GM19455 (cell line): ENCODE measurements around the gene ACAN.

Source experiments
- ATAC-seq: cut with Tn5 transposase; IDR thresholded peaks from one replicate; pipeline ENCODE4 v1.9.1; 2021; ENCODE audit not compliant: unreplicated experiment

ACAN gene

DNA sequence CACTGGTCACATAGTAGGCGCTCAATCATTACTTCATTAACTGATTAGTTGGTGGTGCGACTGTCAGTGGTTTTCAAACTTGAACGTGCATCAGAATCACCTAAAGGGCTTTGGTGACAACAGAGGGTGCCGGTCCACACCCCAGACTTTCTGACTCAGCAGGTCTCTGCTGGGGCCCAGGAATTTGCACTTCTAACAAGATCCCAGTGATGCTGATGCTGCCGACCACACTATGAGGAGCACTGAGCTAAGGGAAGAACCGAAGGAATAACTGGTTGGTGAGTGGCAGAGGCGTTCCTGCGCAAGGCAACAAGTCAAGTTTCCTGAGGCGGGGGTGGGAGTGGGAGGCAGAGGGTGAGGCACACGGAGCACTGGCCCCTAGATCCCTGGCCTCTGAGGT lies 73.3 kb downstream of the ACAN start:
- ATAC-seq = no peak

DNA sequence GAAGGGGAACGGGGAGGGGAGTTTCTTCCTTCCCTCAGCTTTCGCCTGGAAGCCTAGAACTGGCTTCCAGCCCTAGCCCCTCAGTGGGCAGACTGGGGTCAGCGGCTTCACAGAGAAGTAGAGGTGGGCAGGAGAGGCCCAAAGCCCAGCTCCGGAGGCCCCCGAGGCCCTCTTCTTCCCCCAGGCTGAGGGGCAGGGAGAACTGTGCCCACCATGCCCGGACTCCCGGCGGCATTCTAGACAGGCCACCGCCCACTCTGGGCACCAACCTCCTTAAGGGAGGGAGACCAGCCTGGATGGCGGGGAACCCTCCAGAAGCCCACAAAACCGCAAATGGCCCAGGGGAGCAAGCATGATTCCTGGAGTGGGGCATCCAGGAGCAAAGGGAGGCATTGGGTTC lies 74.2 kb downstream of the ACAN start:
- no peak for ATAC-seq

DNA sequence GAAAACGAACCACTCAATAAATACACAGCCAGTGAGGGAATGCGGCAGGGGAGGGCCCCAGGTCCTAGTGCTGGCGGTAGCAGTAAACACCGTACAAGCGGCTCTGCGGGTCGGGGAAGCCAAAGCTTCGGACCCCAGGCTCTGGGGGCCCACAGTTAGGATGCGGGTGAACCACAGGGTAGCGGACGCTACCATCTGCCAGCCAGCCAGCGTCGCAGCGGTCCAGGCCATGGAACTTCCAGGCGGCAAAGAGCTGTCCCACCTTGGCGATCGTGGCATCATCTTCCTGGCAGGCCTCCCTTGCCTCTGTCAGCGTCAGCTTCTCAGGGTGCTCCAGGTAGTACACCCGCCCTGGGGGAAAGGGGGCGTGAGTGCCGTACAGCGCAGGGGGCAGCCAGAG lies 74.7 kb downstream of the ACAN start:
- ATAC-seq = no peak

DNA sequence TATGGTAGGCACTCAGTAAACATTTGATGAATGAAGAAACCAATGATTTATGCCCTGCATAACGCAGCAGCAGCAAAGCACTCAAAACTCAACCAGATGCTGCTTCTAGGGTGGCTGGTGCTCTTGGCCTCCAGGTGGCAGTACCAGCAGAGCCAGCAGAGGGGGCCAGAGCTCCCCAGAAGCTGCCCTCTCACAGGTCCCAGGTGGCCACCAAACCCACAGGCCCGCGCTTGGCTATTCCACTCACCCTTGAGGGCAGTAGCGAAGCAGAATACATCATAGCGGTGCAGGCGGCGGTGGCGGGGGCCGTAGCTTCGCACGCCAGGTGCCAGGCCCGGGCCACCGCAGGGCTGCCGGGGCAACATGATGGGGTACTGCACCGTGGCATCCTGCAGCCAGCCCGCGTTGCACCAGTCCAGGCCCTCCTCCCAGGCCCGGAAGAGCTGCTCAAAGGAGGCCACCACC lies 75.5 kb downstream of the ACAN start:
- ATAC-seq = no peak

DNA sequence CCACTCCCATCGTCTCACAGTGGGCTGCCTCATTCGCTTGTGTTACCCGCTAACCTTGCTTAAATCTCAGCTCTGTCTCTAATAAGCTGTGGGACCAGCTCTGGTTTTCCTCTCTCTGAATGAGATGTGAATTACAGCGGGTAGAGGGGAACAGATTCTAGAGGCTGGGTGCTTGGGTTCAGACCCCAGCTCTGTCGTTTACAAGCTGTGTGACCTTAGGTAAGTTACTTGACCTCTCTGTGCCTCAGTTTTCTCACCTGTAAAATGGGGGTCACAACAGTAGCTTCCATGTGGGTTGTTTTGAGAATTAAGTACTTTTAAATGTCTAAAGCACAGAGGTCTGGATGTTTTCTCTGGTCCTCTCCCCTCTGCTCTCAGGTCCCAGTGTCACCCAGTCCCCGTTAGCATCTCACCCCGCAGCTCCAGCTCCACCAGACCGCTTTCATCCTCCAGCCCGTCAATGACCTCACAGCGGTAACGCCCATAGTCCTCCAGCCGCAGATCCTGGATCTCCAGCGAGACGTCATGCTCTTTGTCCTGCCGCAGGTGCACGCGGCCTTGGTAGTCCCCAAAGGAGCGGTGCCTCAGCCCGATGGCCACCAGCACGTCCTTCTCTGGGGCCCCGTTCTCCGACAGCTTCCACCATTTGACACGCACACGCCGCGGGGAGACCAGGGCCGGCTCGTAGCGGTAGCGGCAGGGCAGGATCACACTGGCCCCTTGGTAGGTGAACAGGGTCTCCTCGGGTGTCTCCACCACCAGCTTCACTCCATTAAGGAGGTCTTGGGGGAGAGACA lies 77.9 kb downstream of the ACAN start:
- no peak for ATAC-seq

DNA sequence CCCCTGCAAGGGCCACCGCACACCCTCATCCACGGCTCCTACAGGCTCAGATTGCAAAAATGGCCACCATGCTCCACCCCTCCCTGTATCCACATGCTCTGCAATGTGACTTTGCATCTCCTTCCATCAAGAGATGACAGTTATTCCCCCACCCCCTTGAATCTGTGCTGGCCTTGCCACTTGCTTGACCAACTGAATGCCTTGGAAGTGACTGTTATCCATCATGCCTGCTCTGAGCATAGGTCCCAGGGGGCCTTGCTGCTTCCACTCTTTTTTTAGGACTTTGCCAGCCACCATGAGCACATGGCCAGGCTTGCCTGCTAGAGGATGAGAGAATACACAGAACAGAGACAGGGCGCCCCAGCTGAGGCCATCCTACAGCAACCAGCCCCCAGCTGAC lies 78.5 kb downstream of the ACAN start:
- ATAC-seq = no peak

DNA sequence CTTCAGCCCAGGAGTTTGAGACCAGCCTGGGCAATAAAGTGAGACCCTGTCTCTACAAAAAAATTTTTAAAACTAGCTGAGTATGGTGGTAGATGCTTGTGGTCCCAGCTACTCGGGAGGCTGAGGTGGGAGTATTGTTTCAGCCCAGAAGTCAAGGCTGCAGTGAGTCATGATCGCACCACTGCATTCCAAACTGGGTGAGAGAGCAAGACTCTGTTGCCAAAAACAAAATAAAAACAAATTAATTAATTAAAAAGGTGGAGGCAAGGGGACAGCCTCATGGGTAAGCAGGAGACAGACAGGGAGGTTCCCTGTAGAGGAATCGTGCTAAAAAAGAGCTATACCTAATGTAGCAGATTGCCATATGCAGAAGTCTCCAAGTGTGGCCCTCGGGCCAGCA lies 79.5 kb downstream of the ACAN start:
- ATAC-seq = no peak

DNA sequence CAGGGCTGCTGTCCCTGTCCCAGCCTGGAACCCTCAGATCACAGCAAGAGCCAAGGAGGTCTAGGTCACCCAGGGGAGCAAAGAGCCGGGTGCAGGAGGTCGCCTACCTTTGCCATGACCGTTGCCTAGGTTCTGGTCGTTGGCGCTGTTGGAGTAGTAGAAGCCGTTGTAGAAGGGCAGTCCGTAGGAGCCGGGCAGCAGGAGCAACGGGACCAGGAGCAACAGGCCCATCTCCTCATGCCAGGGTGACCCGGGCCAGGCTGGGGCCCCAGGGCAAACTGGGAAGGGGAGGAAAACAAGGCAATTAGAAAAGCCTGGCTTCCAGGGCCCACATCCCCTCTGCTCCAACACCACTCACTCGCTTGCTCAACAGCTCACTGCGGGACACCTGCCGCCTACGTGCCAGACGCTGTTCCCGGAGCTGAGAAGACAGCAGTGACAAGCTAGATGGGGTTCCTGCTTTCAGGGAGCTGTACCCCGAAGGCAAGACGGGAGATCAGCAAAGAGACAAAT lies 83.9 kb downstream of the ACAN start:
- no peak for ATAC-seq

DNA sequence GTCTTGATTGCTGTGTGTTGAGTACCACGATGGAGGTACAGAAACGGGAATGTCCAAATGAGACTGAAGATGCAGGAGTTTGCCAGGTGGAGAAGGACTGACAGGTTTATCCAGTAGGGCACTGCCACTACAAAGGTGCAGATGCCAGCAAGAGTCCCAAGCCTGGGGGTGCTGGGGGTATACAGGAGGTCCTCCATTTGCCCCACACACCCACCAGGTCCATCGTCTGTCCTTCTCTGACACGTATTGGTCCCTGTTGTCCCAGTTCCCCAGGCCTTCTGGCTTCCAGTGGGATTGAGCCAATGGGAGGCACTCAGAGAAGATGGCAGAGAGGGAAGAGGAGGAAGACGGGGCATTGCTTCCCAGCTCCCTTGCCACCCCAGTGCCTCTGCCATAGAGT lies 85.5 kb downstream of the ACAN start:
- no peak for ATAC-seq

DNA sequence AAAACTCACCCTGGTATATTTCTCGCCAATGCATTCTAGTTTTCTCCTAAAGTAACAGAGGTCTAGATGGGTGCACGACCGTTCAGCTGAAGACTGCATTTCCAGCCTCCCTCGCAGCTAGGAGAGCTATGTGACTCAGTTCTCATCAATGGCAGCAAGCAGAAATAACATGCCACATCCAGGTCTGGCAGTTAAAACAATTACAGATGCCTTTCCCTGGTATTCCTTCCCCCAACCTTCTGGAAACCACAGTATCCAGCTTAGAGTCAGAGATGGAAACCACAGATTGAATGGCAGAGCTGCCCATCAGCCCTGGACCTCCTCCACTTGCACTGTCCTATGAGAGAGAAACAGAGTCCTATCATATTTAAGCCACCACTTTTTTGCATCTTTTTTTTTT lies 87.3 kb downstream of the ACAN start:
- no peak for ATAC-seq

DNA sequence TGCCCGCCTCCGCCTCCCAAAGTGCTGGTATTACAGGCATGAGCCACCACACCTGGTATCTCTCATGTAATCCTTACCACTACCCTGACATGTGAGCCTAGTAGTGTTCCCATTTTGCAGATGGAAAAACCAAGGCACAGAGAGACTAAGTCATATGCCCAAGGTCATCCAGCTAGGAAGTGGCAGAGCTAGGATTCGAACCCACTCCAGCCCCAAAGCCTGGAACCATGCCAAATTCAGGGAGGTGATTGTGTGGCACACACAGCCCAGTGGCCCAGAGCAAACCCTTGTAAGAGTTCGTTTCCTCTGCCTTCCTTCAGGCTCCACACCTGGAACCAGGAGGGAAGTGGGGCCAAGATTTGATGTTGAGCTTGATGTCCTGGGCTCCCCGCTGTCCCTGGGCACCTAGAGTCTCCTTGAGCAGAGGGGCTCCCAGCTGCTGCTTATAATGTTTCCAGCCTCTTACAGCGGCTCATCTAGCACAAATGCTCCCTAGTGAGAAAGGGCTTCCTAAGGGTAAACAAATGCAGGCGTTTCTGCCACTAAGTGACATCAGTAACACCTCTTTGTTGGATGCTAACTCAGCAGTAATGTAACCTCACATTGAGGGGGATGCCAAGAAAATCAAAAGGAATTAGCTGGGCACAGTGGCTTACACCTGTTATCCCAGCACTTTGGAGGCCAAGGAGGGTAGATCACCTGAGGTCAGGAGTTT lies 88.5 kb downstream of the ACAN start:
- no peak for ATAC-seq

DNA sequence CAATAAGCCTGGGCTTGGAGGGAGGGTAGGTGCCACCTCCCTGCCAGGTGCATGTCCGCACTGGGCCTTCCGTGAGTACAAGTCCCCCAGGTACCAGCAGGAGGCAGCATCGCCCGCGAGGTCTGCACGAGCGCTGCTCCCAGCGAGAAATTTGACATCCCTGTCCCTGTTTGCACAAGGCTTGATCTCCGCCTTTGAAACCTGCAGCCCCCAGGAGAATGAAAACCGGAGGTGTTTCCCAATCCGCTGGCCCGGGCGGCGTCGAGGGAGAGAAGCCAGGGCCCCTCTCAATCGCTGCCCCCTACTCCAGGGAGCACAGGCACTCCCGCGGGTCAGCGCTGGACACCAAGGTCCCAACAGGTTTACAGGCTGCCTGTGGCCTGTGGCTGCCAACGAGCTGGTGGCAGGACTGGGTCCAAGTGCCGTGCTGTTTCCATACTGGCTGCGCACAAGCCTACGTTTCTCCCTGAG lies 91.1 kb downstream of the ACAN start:
- ATAC-seq = no peak

DNA sequence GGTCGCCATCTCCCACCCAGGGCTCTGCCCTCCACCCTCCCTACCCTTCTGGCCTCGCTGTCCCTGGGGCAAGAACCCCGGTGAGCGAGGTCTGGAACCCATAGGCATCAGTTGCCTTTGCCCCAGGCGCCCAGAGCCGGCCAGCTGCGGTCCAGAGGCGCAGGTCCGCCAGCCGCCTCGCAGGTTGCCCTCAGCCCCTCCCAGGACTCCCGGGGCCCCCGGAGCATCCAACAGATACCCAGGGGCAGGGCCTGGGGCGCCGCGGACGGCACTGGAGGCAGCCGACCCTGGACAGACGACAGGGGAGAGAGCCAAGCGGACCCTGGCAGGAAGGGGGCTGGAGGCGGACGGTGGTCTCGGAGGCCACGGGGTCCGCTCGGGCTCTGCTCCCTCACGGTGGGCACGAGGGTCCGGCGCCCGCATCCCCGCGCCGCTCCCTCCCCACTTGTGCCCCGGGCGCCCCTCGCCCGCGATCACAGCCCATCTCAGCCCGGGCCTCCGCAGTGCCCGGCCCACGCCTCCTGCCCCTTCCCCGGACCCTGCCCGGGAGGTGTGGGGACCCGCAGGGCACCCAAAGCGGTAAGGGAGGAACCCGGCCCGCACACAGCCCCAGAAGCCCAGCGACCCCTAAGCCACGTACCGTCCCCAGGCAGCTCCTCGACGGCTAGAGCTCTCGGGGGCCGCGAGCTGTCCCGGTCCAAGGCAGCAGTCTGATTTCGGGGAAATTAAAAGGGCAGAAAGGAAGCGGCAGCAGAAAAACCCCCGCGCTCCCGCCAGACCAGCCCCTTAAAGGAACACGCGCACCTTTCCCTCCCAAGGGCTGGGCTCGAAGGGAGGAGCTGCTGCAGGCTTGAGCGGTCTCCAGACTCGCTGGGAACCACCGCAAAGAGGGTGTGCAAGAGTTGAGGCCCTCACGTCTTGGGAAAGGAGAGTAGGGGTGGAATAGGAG lies 91.9 kb downstream of the ACAN start, which contains the start of gene HAPLN3:
Gene HAPLN3 (minus strand): TSS at position 726 of the 949 bp plus-strand sequence. CDS start 8,246 bp downstream, outside the sequence.
- ATAC-seq = no peak

DNA sequence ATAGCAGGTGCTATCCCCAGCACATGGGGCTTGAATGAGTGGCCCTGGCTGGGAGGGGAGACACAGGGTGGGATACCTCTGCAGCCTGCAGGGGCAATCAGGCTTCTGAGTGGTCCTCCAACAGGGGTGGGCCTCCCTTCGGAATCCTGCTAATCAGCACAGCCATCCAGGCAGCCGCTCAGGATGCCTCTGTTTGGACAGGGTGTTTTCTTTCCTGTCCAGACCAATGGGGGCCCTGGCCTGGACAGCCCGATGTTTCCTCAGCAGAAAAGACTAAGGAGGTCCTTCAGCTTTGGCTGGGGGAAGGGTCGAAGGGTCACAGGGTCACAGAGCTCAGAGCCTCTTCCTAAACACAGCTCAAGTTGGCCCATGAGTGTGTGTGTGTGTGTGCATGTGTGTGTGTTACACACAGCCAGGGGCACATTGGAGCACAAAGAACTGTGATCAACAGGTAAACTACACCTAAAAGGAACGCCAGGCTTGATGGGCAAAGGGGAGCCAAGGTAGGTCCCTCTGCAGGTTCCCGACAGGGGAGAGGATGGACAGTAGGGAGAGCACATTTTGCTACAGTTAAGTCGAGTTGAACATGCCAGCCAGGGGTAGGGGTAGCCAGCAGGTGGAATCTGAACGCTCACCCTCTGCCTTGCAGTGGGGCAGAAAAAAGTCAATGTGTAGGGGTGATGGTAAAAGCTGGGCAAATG lies 93.2 kb downstream of the ACAN start:
- ATAC-seq = no peak

DNA sequence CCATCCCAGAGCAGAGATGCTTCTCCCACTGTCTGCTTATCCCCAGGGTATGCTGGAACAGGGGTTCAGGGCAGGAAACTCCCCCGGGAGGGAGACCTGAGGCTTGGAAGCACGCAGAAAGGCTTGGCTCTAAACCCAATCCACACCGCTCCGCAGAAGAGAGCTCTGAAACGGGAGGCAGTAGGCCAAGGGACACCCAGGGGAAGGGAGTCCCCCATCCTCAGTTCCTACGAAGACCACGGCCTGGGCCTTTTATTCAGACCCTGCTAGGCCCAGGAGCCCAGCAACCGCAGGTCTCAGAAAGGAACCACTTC lies 93.9 kb downstream of the ACAN start:
- ATAC-seq = no peak

DNA sequence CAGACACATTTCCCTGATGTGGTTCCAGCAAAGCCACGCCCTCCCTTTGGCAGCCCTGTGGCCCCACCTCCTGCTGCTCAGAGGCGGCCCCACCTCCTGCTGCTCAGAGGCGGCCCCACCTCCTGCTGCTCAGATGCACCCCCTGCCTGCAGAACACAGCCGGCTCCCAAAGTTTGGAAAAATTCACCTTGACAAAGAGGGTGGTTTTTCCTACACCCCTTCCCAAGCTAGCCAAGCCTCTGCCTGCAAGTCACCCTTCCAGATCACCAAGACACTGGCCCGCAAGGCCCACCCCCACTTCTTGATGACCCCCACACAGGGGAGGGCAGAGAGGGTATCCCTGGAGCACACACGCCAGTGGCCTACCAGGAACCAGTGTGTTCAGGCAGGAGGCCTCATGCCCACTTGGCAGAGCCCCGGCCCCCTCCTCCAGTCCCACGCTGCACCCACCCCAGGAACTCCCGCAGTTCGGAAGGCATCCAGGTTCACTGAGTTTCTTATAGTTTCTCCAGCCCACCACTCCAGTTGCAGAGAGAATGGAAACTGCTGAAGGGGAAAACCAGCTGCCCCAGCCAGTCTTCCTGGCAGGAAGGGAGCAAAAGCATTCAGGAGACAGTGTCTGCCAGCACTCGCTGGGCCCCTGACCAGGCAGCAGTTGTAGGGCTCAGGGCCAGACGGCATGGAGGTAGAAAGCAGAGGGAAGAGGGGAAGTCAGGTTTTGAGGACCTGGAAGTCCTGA lies 94.4 kb downstream of the ACAN start:
- ATAC-seq = no peak

DNA sequence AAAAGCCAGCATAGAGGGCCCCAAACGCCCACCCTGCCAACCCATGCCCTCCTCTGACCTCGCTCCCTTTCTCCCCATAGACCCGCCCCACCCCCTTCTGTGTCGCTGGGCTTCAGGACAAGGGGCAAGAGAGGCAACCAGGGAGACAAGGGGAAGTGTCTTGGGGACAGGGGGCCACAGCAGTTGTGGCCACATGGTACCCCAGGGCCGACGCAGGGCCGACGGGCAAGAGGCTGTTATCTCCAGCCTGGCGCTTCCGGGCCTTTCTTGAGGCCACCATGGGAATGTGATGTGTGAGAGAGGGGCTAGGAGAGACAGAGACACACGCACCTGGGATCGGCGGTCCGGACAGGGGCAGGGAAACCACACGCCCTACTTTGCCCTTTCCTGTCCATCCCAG lies 95.5 kb downstream of the ACAN start:
- no peak for ATAC-seq

DNA sequence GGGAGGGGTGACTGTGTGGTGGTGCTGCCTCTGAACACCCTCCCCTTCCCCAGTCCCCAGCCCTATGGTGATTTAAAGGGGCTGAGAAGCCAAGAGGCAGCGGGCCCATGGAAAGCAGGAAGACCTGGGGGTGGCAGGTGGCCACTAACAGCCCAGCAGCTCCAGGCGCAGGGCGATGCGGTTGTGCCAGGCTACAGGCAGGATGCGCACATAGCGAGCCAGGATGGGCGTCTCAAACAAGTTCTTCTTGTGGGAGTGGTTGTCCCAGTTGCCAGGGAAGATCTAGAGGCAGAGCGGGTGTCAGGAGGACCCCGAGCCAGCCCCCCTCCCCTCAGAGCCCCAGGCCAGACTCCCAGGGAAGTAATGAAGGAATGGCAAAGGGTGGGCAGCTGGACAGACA lies 96.0 kb downstream of the ACAN start:
- ATAC-seq = no peak

DNA sequence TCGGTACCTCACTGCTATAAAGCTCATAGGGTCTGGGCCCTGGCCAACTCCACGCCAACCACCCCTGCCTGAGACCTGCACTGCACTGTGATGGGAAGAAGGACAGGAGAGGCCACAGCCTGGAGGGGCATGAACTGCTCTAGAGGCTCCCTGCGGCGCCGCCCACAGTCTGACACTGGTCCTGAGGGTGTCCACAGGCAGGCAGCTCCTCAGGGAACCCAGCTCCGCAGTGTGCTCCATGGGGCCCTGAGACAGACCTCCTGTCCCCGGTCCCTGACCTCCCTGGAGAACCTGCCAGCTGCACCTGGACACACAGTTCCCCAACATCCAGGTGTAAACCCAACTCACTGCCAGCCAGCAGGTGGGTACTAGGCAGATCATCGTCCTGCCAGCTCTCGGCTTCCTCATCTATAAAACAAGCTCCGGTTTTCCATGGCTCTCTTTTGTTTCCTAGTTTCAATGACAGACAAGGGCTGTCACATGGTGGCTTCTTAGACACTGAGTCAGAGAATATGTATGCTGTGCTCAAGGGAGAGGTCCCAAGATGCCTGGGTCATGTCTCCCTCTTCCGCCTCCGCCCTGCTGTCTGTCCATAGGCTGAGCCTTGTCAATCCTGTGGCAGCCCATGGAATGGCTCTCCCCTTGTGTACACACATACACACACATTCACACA lies 97.2 kb downstream of the ACAN start:
- no peak for ATAC-seq
